NB4 (cell line): ENCODE measurements around the gene GIMAP2.
"Not testable (repeated sequence)": the region's sequence is repeated elsewhere in the genome, so short reads cannot be mapped to it uniquely, and the experiment has no call there.

Experiments
- DNase-seq: peaks from one replicate; pipeline ENCODE4 v3.0.0; 2010; ENCODE audit warnings: low read depth
- H3K4me3 ChIP-seq: one replicate; pipeline ENCODE4 v1.5.1; 2011; ENCODE audit warnings: mild to moderate bottlenecking, low read depth, low read length, moderate library complexity
- CTCF ChIP-seq: IDR thresholded peaks from one replicate; pipeline ENCODE4 v1.5.1; 2012; ENCODE audit warnings: low read depth, low read length
- MAX ChIP-seq: IDR thresholded peaks from 2 replicates; pipeline ENCODE4 v1.6.1; 2011; ENCODE audit warnings: low read depth, low read length
- MYC ChIP-seq: IDR thresholded peaks from 2 replicates; pipeline ENCODE4 v1.6.1; 2011; ENCODE audit warnings: low read depth, low read length
- POLR2A ChIP-seq: IDR thresholded peaks from 2 replicates; pipeline ENCODE4 v1.6.1; 2011; ENCODE audit warnings: mild to moderate bottlenecking; ENCODE audit not compliant: insufficient read length; ENCODE audit errors: extremely low read depth

Gene GIMAP2

GRCh38 chr7:150665896-150666295 is 19.6 kb upstream of the GIMAP2 start:
- no peak for TF ChIP-seq MAX
- no peak for TF ChIP-seq POLR2A
- no peak for TF ChIP-seq CTCF
- TF ChIP-seq MYC = no peak
- no peak overlapping the region for H3K4me3 ChIP-seq
- DNase-seq = no peak

GRCh38 chr7:150666412-150666811 is 19.1 kb upstream of the GIMAP2 start:
- no peak for TF ChIP-seq MAX
- TF ChIP-seq CTCF = no peak
- no peak for DNase-seq
- no peak overlapping the region for H3K4me3 ChIP-seq

- H3K4me3 ChIP-seq = no peak overlapping the region
- TF ChIP-seq MYC (no peak), CTCF (no peak), MAX (no peak), POLR2A (no peak)
- DNase-seq = no peak
These were observed 17.0 kb upstream of the GIMAP2 start for GRCh38 chr7:150668472-150668911.

GRCh38 chr7:150668977-150669376 is 16.5 kb upstream of the GIMAP2 start:
- no peak overlapping the region for H3K4me3 ChIP-seq
- DNase-seq = no peak
- no peak for TF ChIP-seq CTCF
- TF ChIP-seq POLR2A = no peak
- no peak for TF ChIP-seq MYC
- no peak for TF ChIP-seq MAX

GRCh38 chr7:150671798-150672585 is 13.5 kb upstream of the GIMAP2 start:
- DNase-seq = not testable (repeated sequence)

GRCh38 chr7:150675714-150676113 is 9.8 kb upstream of the GIMAP2 start:
- TF ChIP-seq POLR2A (no peak), MAX (no peak), CTCF (no peak), MYC (no peak)
- no peak overlapping the region for H3K4me3 ChIP-seq
- no peak for DNase-seq

More at GRCh38 chr7:150671798-150672585, 13.5 kb upstream of the GIMAP2 start:
- H3K4me3 ChIP-seq = not testable (repeated sequence)

GRCh38 chr7:150676276-150676675 is 9.2 kb upstream of the GIMAP2 start:
- not testable (repeated sequence) for H3K4me3 ChIP-seq, DNase-seq

GRCh38 chr7:150676854-150677253 is 8.7 kb upstream of the GIMAP2 start:
- DNase-seq, H3K4me3 ChIP-seq: not testable (repeated sequence)

- DNase-seq, H3K4me3 ChIP-seq: not testable (repeated sequence)
These were observed 6.9 kb upstream of the GIMAP2 start for GRCh38 chr7:150678601-150679000.

GRCh38 chr7:150680364-150680763 is 5.1 kb upstream of the GIMAP2 start:
- H3K4me3 ChIP-seq, DNase-seq: not testable (repeated sequence)
